Spleen (tissue), 7 donors: ENCODE data around the gene AR.

Experiments
- POLR2A ChIP-seq, 3 donors: fragments of 450-650 bp; IDR thresholded peaks; one replicate each; pipeline ENCODE4 v1.5.1; 2017; ENCODE audit warnings: antibody characterized with exemption in 3 of 3, mild to moderate bottlenecking in 1 of 3
- TF ChIP-seq, protein P1 (sequence below), 11 experiments: fragments of 200-600 bp in 7 of 11; fragments of 450-650 bp in 4 of 11; sonication (generic) in 4 of 11; IDR thresholded peaks in 8 of 11; conservative IDR thresholded peaks in 3 of 11; 1 replicate in 7 of 11; 2 replicates in 4 of 11; pipeline versions ENCODE4 v1.4.0 to v1.8.0; 2016 to 2021; ENCODE audit warnings: antibody characterized with exemption in 11 of 11, inconsistent platforms in 4 of 11, mild to moderate bottlenecking in 1 of 11
- donor health status: DM: no; HTN: no; CAD: no; lungs with moderate emphysema.
- donor health status: DM: no; HTN: no; CAD: no.
- donor health status: DM: no; HTN: no; CAD: no.

DNA sequence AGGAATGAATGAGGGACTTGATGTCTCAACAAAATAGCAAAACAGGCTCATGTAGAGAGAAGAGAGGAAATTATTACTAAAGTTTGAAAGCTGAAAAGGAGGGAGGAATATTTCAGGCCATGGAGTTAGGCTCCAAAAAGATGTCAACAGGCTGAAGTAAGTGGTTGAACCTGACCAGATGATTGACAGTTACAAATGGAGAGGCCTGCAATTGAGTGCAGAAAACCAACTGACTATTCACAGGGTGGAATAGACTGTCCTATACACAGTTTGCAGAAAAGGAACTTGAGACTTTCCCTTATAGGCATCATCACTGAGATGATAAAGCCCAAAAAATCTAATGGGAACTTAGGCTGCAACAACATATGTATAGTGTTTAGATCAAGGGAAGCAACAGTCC is 233.3 kb downstream of the AR start:
- TF ChIP-seq, protein P1, sequence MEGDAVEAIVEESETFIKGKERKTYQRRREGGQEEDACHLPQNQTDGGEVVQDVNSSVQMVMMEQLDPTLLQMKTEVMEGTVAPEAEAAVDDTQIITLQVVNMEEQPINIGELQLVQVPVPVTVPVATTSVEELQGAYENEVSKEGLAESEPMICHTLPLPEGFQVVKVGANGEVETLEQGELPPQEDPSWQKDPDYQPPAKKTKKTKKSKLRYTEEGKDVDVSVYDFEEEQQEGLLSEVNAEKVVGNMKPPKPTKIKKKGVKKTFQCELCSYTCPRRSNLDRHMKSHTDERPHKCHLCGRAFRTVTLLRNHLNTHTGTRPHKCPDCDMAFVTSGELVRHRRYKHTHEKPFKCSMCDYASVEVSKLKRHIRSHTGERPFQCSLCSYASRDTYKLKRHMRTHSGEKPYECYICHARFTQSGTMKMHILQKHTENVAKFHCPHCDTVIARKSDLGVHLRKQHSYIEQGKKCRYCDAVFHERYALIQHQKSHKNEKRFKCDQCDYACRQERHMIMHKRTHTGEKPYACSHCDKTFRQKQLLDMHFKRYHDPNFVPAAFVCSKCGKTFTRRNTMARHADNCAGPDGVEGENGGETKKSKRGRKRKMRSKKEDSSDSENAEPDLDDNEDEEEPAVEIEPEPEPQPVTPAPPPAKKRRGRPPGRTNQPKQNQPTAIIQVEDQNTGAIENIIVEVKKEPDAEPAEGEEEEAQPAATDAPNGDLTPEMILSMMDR (IDR thresholded peaks at IDR 0.05 in 8 of 11, conservative IDR thresholded peaks at IDR 0.05 in 3 of 11), result no peak
- no peak for TF ChIP-seq POLR2A (IDR thresholded peaks at IDR 0.05)
